Thymus (tissue), 11 donors: ENCODE measurements around the gene RRP12. TPM values are rescaled to one million over a fixed set of nuclear protein-coding genes. Genes with fewer than 3 reads are reported as not detected.

Experiments
- DNase-seq, 9 donors: peaks; one replicate each; pipeline ENCODE4 v3.0.0-alpha.2; 2013; ENCODE audit warnings: low spot score in 9 of 9, low read depth in 6 of 9, missing footprints in 1 of 9
- H3K27ac ChIP-seq, 2 donors: one replicate each; pipeline ENCODE4 v1.5.1; 2013; ENCODE audit warnings: control low read depth in 1 of 2, low read depth in 1 of 2, low read length in 1 of 2, mild to moderate bottlenecking in 1 of 2, moderate library complexity in 1 of 2
- H3K27me3 ChIP-seq, 2 donors: one replicate each; pipeline ENCODE4 v1.5.1; 2013; ENCODE audit warnings: low read length in 1 of 2; ENCODE audit not compliant: control insufficient read depth in 2 of 2, insufficient read depth in 1 of 2
- H3K36me3 ChIP-seq, 2 donors: one replicate each; pipeline ENCODE4 v1.5.1; 2013; ENCODE audit warnings: low read length in 1 of 2, mild to moderate bottlenecking in 1 of 2, moderate library complexity in 1 of 2; ENCODE audit not compliant: control insufficient read depth in 2 of 2, insufficient read depth in 2 of 2
- H3K4me1 ChIP-seq, 2 donors: one replicate each; pipeline ENCODE4 v1.5.1; 2013; ENCODE audit warnings: low read length in 2 of 2; ENCODE audit not compliant: control insufficient read depth in 2 of 2, insufficient read depth in 2 of 2
- H3K4me3 ChIP-seq, 2 donors: one replicate each; pipeline ENCODE4 v1.5.1; 2013; ENCODE audit warnings: low read length in 2 of 2, control low read depth in 1 of 2, mild to moderate bottlenecking in 1 of 2
- H3K9me3 ChIP-seq, 2 donors: one replicate each; pipeline ENCODE4 v1.5.1; 2013; ENCODE audit warnings: low read length in 1 of 2, mild to moderate bottlenecking in 1 of 2; ENCODE audit not compliant: control insufficient read depth in 2 of 2, insufficient read depth in 1 of 2
- WGBS: extraction: QIAGEN DNeasy Blood & Tissue Kit; methylation state at CpG from one replicate; pipeline ENCODE4 v1.1.7; 2013; 5-methylcytosine and 5-hydroxymethylcytosine counted together
- polyA plus RNA-seq: library from polyadenylated mRNA; stranded (reverse); fragments of 200-250 nt; gene quantifications from one replicate; pipeline ENCODE4 v1.2.3, GENCODE V29; 2013
- total RNA-seq: library from RNA; stranded (reverse); fragments of 120-200 nt; gene quantifications from one replicate; pipeline ENCODE4 v1.2.4, GENCODE V29; 2013
- donor health status: healthy.

Gene RRP12
- total and polyA plus RNA-seq, 2 donors, result 8.5 to 18.9 TPM

GRCh38 chr10:97336446-97336845 is 64.7 kb downstream of the RRP12 start:
- Histone ChIP-seq H3K27ac (no peak overlapping the region), H3K27me3 (peaks cover 0 to 14% of the 10 kb centered on the region in 2 donors), H3K36me3 (peaks cover 0 to under 1% of the 10 kb centered on the region in 2 donors), H3K4me1 (peaks cover 16 to 33% of the 10 kb centered on the region in 2 donors), H3K4me3 (no peak overlapping the region), H3K9me3 (no peaks in the 10 kb centered on the region)
- DNase-seq, result no peak
- WGBS, result 90% methylated on average over 5 of the region's 5 CpGs

- Histone ChIP-seq H3K9me3 (no peaks in the 10 kb centered on the region), H3K27ac (no peak overlapping the region), H3K4me3 (no peak overlapping the region), H3K36me3 (peaks cover 0 to 3% of the 10 kb centered on the region in 2 donors), H3K27me3 (peaks cover 0 to 14% of the 10 kb centered on the region in 2 donors), H3K4me1 (peaks cover 20 to 35% of the 10 kb centered on the region in 2 donors)
- WGBS, result 90% methylated on average over 5 of the region's 5 CpGs
- DNase-seq, result no peak
Observed at GRCh38 chr10:97336006-97336405, 65.1 kb downstream of the RRP12 start.

GRCh38 chr10:97335188-97335619 is 65.9 kb downstream of the RRP12 start:
- Histone ChIP-seq H3K27me3 (peaks cover 0 to 14% of the 10 kb centered on the region in 2 donors), H3K9me3 (no peaks in the 10 kb centered on the region), H3K4me3 (peak overlapping the region; percentile 60 to 85), H3K36me3 (peaks cover 0 to 5% of the 10 kb centered on the region in 2 donors), H3K27ac (no peak overlapping the region), H3K4me1 (peaks cover 20 to 35% of the 10 kb centered on the region in 2 donors)
- DNase-seq, result no peak
- 10% methylated on average over 25 of the region's 25 CpGs for WGBS

- WGBS, result under 1% methylated on average over 103 of the region's 103 CpGs
- H3K9me3 ChIP-seq, result no peaks in the 10 kb centered on the region
- peak within 1 kb of the TSS; percentile 60 to 85 for H3K4me3 ChIP-seq
- peak within 1 kb of the TSS; percentile 79 to 83 for H3K27ac ChIP-seq
- H3K4me1 ChIP-seq, result peaks cover 20 to 35% of the 10 kb centered on the region in 2 donors
- DNase-seq, result peak; percentile 74 to 94 (median 83)
- H3K36me3 ChIP-seq, result peaks cover 0 to 7% of the 10 kb centered on the region in 2 donors
- H3K27me3 ChIP-seq, result peaks cover 0 to 14% of the 10 kb centered on the region in 2 donors
Observed at GRCh38 chr10:97334370-97335175, 66.6 kb downstream of the RRP12 start, which contains the start of gene FRAT2. FRAT2 (minus strand) TSS chr10:97334729; CDS start chr10:97334572, 157 bp downstream.

- no peaks in the 10 kb centered on the region for H3K9me3 ChIP-seq
- peaks cover 20 to 35% of the 10 kb centered on the region in 2 donors for H3K4me1 ChIP-seq
- H3K36me3 ChIP-seq, result peaks cover 0 to 10% of the 10 kb centered on the region in 2 donors
- WGBS, result under 1% methylated on average over 89 of the region's 89 CpGs
- H3K27me3 ChIP-seq, result peaks cover 0 to 14% of the 10 kb centered on the region in 2 donors
- peak in 2 of 9 donors; percentile 24 to 28 for DNase-seq
- peak overlapping the region; percentile 60 to 85 for H3K4me3 ChIP-seq
- H3K27ac ChIP-seq, result peak overlapping the region; percentile 47 to 79
Observed at GRCh38 chr10:97333601-97334369, 67.4 kb downstream of the RRP12 start.

GRCh38 chr10:97333351-97333600 is 67.9 kb downstream of the RRP12 start:
- Histone ChIP-seq H3K27ac (peak overlapping the region in 1 of 2 donors; percentile 46), H3K36me3 (peaks cover 0 to 12% of the 10 kb centered on the region in 2 donors), H3K4me3 (peak overlapping the region; percentile 58 to 85), H3K27me3 (peaks cover 0 to 14% of the 10 kb centered on the region in 2 donors), H3K4me1 (peaks cover 20 to 35% of the 10 kb centered on the region in 2 donors), H3K9me3 (no peaks in the 10 kb centered on the region)
- 2% methylated on average over 7 of the region's 7 CpGs for WGBS
- DNase-seq, result peak in 4 of 9 donors; percentile 36 to 72 (median 46)

GRCh38 chr10:97332591-97333350 is 68.4 kb downstream of the RRP12 start:
- DNase-seq, result peak in 1 of 9 donors; percentile 31
- peaks cover 20 to 35% of the 10 kb centered on the region in 2 donors for H3K4me1 ChIP-seq
- WGBS, result 37% methylated on average over 18 of the region's 18 CpGs
- peak overlapping the region; percentile 58 to 85 for H3K4me3 ChIP-seq
- no peaks in the 10 kb centered on the region for H3K9me3 ChIP-seq
- peaks cover 0 to 12% of the 10 kb centered on the region in 2 donors for H3K36me3 ChIP-seq
- H3K27ac ChIP-seq, result peak overlapping the region; percentile 10 to 46
- peaks cover 0 to 14% of the 10 kb centered on the region in 2 donors for H3K27me3 ChIP-seq

- H3K27me3 ChIP-seq, result peaks cover 0 to 6% of the 10 kb centered on the region in 2 donors
- 88% methylated on average over 6 of the region's 6 CpGs for WGBS
- H3K27ac ChIP-seq, result no peak overlapping the region
- peaks cover 0 to 12% of the 10 kb centered on the region in 2 donors for H3K36me3 ChIP-seq
- peaks cover 20 to 30% of the 10 kb centered on the region in 2 donors for H3K4me1 ChIP-seq
- no peaks in the 10 kb centered on the region for H3K9me3 ChIP-seq
- DNase-seq, result no peak
- no peak overlapping the region for H3K4me3 ChIP-seq
Observed at GRCh38 chr10:97331153-97331703, 69.9 kb downstream of the RRP12 start.
